Suprapubic skin (tissue), 4 donors: ENCODE results near the gene LPP. TPM values are rescaled to one million over a fixed set of nuclear protein-coding genes. Genes with fewer than 3 reads are reported as not detected.

Experiments used
- DNase-seq, 2 donors: peaks; one replicate each; pipeline ENCODE4 v3.0.0-alpha.2; 2019; ENCODE audit warnings: low spot score in 2 of 2
- H3K27ac ChIP-seq: fragments of 200-600 bp; sonication (generic); one replicate; pipeline ENCODE4 v1.5.1; 2019
- H3K27me3 ChIP-seq: fragments of 200-600 bp; sonication (generic); one replicate; pipeline ENCODE4 v1.5.1; 2019
- H3K36me3 ChIP-seq: fragments of 200-600 bp; sonication (generic); one replicate; pipeline ENCODE4 v1.5.1; 2019
- H3K4me1 ChIP-seq: fragments of 200-600 bp; sonication (generic); one replicate; pipeline ENCODE4 v1.5.1; 2019
- H3K4me3 ChIP-seq: fragments of 200-600 bp; sonication (generic); one replicate; pipeline ENCODE4 v1.5.1; 2019; ENCODE audit warnings: mild to moderate bottlenecking
- H3K9me3 ChIP-seq: fragments of 200-600 bp; sonication (generic); one replicate; pipeline ENCODE4 v1.5.1; 2019
- CTCF ChIP-seq, 2 donors: fragments of 200-600 bp in 1 of 2; fragments of 450-650 bp in 1 of 2; sonication (generic) in 1 of 2; IDR thresholded peaks; one replicate each; pipeline ENCODE4 v1.5.1; 2016 to 2019; ENCODE audit warnings: antibody characterized with exemption in 2 of 2, mild to moderate bottlenecking in 1 of 2, moderate library complexity in 1 of 2
- EP300 ChIP-seq: sonication (generic); formaldehyde crosslinking; IDR thresholded peaks from one replicate; pipeline ENCODE4 v1.6.1; 2017; ENCODE audit warnings: antibody characterized with exemption
- POLR2A ChIP-seq, 2 donors: fragments of 450-650 bp; IDR thresholded peaks; one replicate each; pipeline ENCODE4 v1.6.1; 2017; ENCODE audit warnings: antibody characterized with exemption in 2 of 2, mild to moderate bottlenecking in 2 of 2, moderate library complexity in 2 of 2
- POLR2AphosphoS5 ChIP-seq, 3 donors: sonication (generic); formaldehyde crosslinking; IDR thresholded peaks; one replicate each; pipeline ENCODE4 v1.6.1; 2017; ENCODE audit warnings: antibody characterized with exemption in 3 of 3
- WGBS: methylation state at CpG from one replicate; pipeline ENCODE4 v1.1.5; 2018; 5-methylcytosine and 5-hydroxymethylcytosine counted together
- total RNA-seq, 4 donors: library from RNA; depleted of rRNA; stranded (reverse); fragments of >200 nt; gene quantifications; one replicate each; pipeline ENCODE4 v1.1.0, GENCODE V29; 2016

The LPP gene
- total RNA-seq, 4 donors from 2014 or later: 56.8 to 127 (median 84.2) TPM

GRCh38 chr3:188390343-188390718, 236.4 kb downstream of the LPP start:
- H3K9me3 ChIP-seq: no peaks in the 10 kb centered on the region
- peak overlapping the region; percentile 82 for H3K27ac ChIP-seq
- H3K27me3 ChIP-seq: no peaks in the 10 kb centered on the region
- 20% methylated on average over 4 of the region's 4 CpGs for WGBS
- no peak overlapping the region for H3K4me3 ChIP-seq
- DNase-seq: no peak
- H3K4me1 ChIP-seq: peaks cover 38% of the 10 kb centered on the region
- no peaks in the 10 kb centered on the region for H3K36me3 ChIP-seq
- TF ChIP-seq EP300 (no peak), CTCF (IDR thresholded peaks at IDR 0.05) (no peak)

GRCh38 chr3:188390775-188391443, 237.0 kb downstream of the LPP start:
- H3K9me3 ChIP-seq: no peaks in the 10 kb centered on the region
- no peak for DNase-seq
- TF ChIP-seq EP300: no peak
- no peak for TF ChIP-seq POLR2A (IDR thresholded peaks at IDR 0.05)
- TF ChIP-seq POLR2AphosphoS5 (IDR thresholded peaks at IDR 0.05): no peak
- no peak for TF ChIP-seq CTCF (IDR thresholded peaks at IDR 0.05)
- H3K36me3 ChIP-seq: no peaks in the 10 kb centered on the region
- H3K4me1 ChIP-seq: peaks cover 38% of the 10 kb centered on the region
- H3K27me3 ChIP-seq: no peaks in the 10 kb centered on the region
- no peak overlapping the region for H3K4me3 ChIP-seq
- H3K27ac ChIP-seq: peak overlapping the region; percentile 82
- WGBS: 55% methylated on average over 8 of the region's 8 CpGs

- no peaks in the 10 kb centered on the region for H3K27me3 ChIP-seq
- WGBS: 90% methylated on average over 2 of the region's 2 CpGs
- H3K36me3 ChIP-seq: no peaks in the 10 kb centered on the region
- H3K9me3 ChIP-seq: no peaks in the 10 kb centered on the region
- peaks cover 38% of the 10 kb centered on the region for H3K4me1 ChIP-seq
- no peak overlapping the region for H3K27ac ChIP-seq
- H3K4me3 ChIP-seq: no peak overlapping the region
- no peak for DNase-seq
- no peak for TF ChIP-seq POLR2A (IDR thresholded peaks at IDR 0.05)
- no peak for TF ChIP-seq POLR2AphosphoS5 (IDR thresholded peaks at IDR 0.05)
- no peak for TF ChIP-seq EP300
- no peak for TF ChIP-seq CTCF (IDR thresholded peaks at IDR 0.05)
Observed at GRCh38 chr3:188391592-188391991, 237.6 kb downstream of the LPP start.

- Histone ChIP-seq H3K4me1 (peaks cover 43% of the 10 kb centered on the region), H3K27ac (no peak overlapping the region), H3K9me3 (no peaks in the 10 kb centered on the region), H3K36me3 (no peaks in the 10 kb centered on the region), H3K27me3 (no peaks in the 10 kb centered on the region), H3K4me3 (no peak overlapping the region)
- 89% methylated on average over 4 of the region's 4 CpGs for whole genome bisulfite sequencing
- TF ChIP-seq POLR2A (IDR thresholded peaks at IDR 0.05) (no peak), CTCF (IDR thresholded peaks at IDR 0.05) (no peak)
- DNase-seq: no peak
Observed at GRCh38 chr3:188392076-188392475, 238.1 kb downstream of the LPP start.

- WGBS: 47% methylated on average over 1 of the region's 1 CpG
- peaks cover 30% of the 10 kb centered on the region for H3K4me1 ChIP-seq
- no peak for TF ChIP-seq EP300
- TF ChIP-seq CTCF (IDR thresholded peaks at IDR 0.05): no peak
- TF ChIP-seq POLR2AphosphoS5 (IDR thresholded peaks at IDR 0.05): no peak
- TF ChIP-seq POLR2A (IDR thresholded peaks at IDR 0.05): no peak
Observed at GRCh38 chr3:188394623-188395022, 240.7 kb downstream of the LPP start.

More at GRCh38 chr3:188394623-188395022, 240.7 kb downstream of the LPP start:
- Histone ChIP-seq H3K27me3 (no peaks in the 10 kb centered on the region), H3K4me3 (no peak overlapping the region), H3K36me3 (no peaks in the 10 kb centered on the region), H3K27ac (no peak overlapping the region), H3K9me3 (no peaks in the 10 kb centered on the region)
- DNase-seq: no peak
